Measurements from ENCODE around the gene IGFBP5. TPM values are rescaled to one million over a fixed set of nuclear protein-coding genes. Genes with fewer than 3 reads are reported as not detected.

Gene IGFBP5
- total and polyA plus RNA-seq, 7 donors = 44.9 to 451 (median 216) TPM

- Histone ChIP-seq H3K4me1 (no peaks in the 10 kb centered on the region), H3K4me3 (no peak overlapping the region), H3K9me3 (no peaks in the 10 kb centered on the region), H3K36me3 (ENCODE audit: insufficient read depth in 1 of 2, low read depth in 1 of 2) (no peaks in the 10 kb centered on the region), H3K27ac (no peak overlapping the region), H3K27me3 (ENCODE audit: insufficient read depth in 3 of 3, low read length in 2 of 3) (peaks cover 0 to 2% (median 0%) of the 10 kb centered on the region in 3 donors)
- TF ChIP-seq CTCF (IDR thresholded peaks at IDR 0.05) = no peak
- DNase-seq (no peak), ATAC-seq (no peak)
- intact Hi-C loops (cut with DNase I) = no loop called here
- 86 to 97% (median 95%) methylated on average over 3 of the region's 3 CpGs for WGBS, 3 donors
Measured at GRCh38 chr2:216646116-216646515, 49.2 kb downstream of the IGFBP5 start.

GRCh38 chr2:216645636-216645950 lies 49.8 kb downstream of the IGFBP5 start:
- TF ChIP-seq CTCF (IDR thresholded peaks at IDR 0.05) = no peak
- Histone ChIP-seq H3K4me3 (no peak overlapping the region), H3K4me1 (no peaks in the 10 kb centered on the region), H3K27ac (no peak overlapping the region), H3K9me3 (no peaks in the 10 kb centered on the region), H3K27me3 (ENCODE audit: insufficient read depth in 3 of 3, low read length in 2 of 3) (peaks cover 0 to 2% (median 0%) of the 10 kb centered on the region in 3 donors), H3K36me3 (ENCODE audit: insufficient read depth in 1 of 2, low read depth in 1 of 2) (no peaks in the 10 kb centered on the region)
- no peak for ATAC-seq
- 45 to 50% (median 49%) methylated on average over 3 of the region's 3 CpGs for WGBS, 3 donors
- DNase-seq = no peak
- intact Hi-C loops (cut with DNase I) = no loop called here

- Histone ChIP-seq H3K4me1 (no peaks in the 10 kb centered on the region), H3K27ac (no peak overlapping the region), H3K27me3 (ENCODE audit: insufficient read depth in 3 of 3, low read length in 2 of 3) (peaks cover 0 to 2% (median 0%) of the 10 kb centered on the region in 3 donors), H3K4me3 (no peak overlapping the region), H3K36me3 (ENCODE audit: insufficient read depth in 1 of 2, low read depth in 1 of 2) (no peaks in the 10 kb centered on the region), H3K9me3 (no peaks in the 10 kb centered on the region)
- intact Hi-C loops (cut with DNase I) = no loop called here
- WGBS, 3 donors = 64 to 73% (median 65%) methylated on average over 4 of the region's 4 CpGs
- DNase-seq (no peak), ATAC-seq (no peak)
- TF ChIP-seq CTCF (IDR thresholded peaks at IDR 0.05) = no peak
Measured at GRCh38 chr2:216644842-216645635, 50.3 kb downstream of the IGFBP5 start.

- no peaks in the 10 kb centered on the region for H3K36me3 ChIP-seq (ENCODE audit: insufficient read depth in 1 of 2, low read depth in 1 of 2)
- intact Hi-C loops (cut with DNase I) = no loop called here
- no peak for TF ChIP-seq CTCF (IDR thresholded peaks at IDR 0.05)
- no peak for ATAC-seq
- H3K27ac ChIP-seq = no peak overlapping the region
- WGBS, 3 donors = 35 to 52% (median 45%) methylated on average over 5 of the region's 5 CpGs
- H3K4me1 ChIP-seq = no peaks in the 10 kb centered on the region
- peaks cover 0 to 4% (median 1%) of the 10 kb centered on the region in 3 donors for H3K27me3 ChIP-seq (ENCODE audit: insufficient read depth in 3 of 3, low read length in 2 of 3)
- H3K9me3 ChIP-seq = no peaks in the 10 kb centered on the region
- no peak overlapping the region for H3K4me3 ChIP-seq
- no peak for DNase-seq
Measured at GRCh38 chr2:216643986-216644659, 51.2 kb downstream of the IGFBP5 start.

Measured in psoas muscle (tissue), 8 donors.